Neuronal stem cell (in vitro differentiated cells): ENCODE data around the gene SMAD5. TPM values are rescaled to one million over a fixed set of nuclear protein-coding genes. Genes with fewer than 3 reads are reported as not detected.

Experiments
- DNase-seq: peaks from one replicate; pipeline ENCODE4 v3.0.0-alpha.2; 2013; ENCODE audit warnings: low spot score
- H2AFZ ChIP-seq: one replicate; pipeline ENCODE4 v1.6.1; 2013; ENCODE audit warnings: mild to moderate bottlenecking, low read length, inconsistent platforms
- H2AK5ac ChIP-seq: 2 replicates; pipeline ENCODE4 v1.6.1; 2013; ENCODE audit warnings: low read depth, mild to moderate bottlenecking, inconsistent platforms, low read length, moderate library complexity, mixed read lengths
- H2BK120ac ChIP-seq: 2 replicates; pipeline ENCODE4 v1.6.1; 2013; ENCODE audit warnings: low read depth, mild to moderate bottlenecking, inconsistent platforms, low read length, moderate library complexity, mixed read lengths
- H2BK12ac ChIP-seq: one replicate; pipeline ENCODE4 v1.6.1; 2013; ENCODE audit warnings: low read length, inconsistent platforms
- H2BK15ac ChIP-seq: 2 replicates; pipeline ENCODE4 v1.6.1; 2013; ENCODE audit warnings: mild to moderate bottlenecking, low read length, inconsistent platforms, mixed read lengths
- H2BK5ac ChIP-seq: one replicate; pipeline ENCODE4 v1.6.1; 2013; ENCODE audit warnings: inconsistent platforms, mild to moderate bottlenecking, low read length, moderate library complexity
- H3K14ac ChIP-seq: one replicate; pipeline ENCODE4 v1.6.1; 2013; ENCODE audit warnings: low read length, inconsistent platforms
- H3K18ac ChIP-seq: 2 replicates; pipeline ENCODE4 v1.6.1; 2013; ENCODE audit warnings: low read length, inconsistent platforms
- H3K23ac ChIP-seq: 2 replicates; pipeline ENCODE4 v1.6.1; 2013; ENCODE audit warnings: low read depth, mild to moderate bottlenecking, mixed read lengths, low read length, inconsistent platforms; ENCODE audit not compliant: poor library complexity
- H3K27ac ChIP-seq: replicated peaks from 3 replicates; pipeline ENCODE4 v1.5.1; 2013; ENCODE audit warnings: low read length, inconsistent platforms
- H3K27me3 ChIP-seq, 3 experiments: 2 replicates each; pipeline ENCODE4 v1.6.1; 2013; ENCODE audit warnings: low read length in 3 of 3, mild to moderate bottlenecking in 2 of 3, inconsistent platforms in 1 of 3, low read depth in 1 of 3, mixed read lengths in 1 of 3, moderate library complexity in 1 of 3; ENCODE audit not compliant: control insufficient read depth in 3 of 3, insufficient read depth in 3 of 3
- H3K36me3 ChIP-seq, 2 donors: replicated peaks in 1 of 2; 2 replicates each; pipeline ENCODE4 v1.6.1; 2013; ENCODE audit warnings: low read length in 2 of 2; ENCODE audit not compliant: control insufficient read depth in 2 of 2, insufficient read depth in 2 of 2
- H3K4ac ChIP-seq: 2 replicates; pipeline ENCODE4 v1.6.1; 2013; ENCODE audit warnings: inconsistent platforms, mild to moderate bottlenecking, low read length, moderate library complexity
- H3K4me1 ChIP-seq, 2 donors: 1 replicate in 1 of 2; 2 replicates in 1 of 2; pipeline ENCODE4 v1.6.1; 2013; ENCODE audit warnings: low read length in 2 of 2, low read depth in 1 of 2; ENCODE audit not compliant: control insufficient read depth in 2 of 2, insufficient read depth in 1 of 2
- H3K4me2 ChIP-seq: one replicate; pipeline ENCODE4 v1.6.1; 2013; ENCODE audit warnings: mild to moderate bottlenecking, low read length, inconsistent platforms; ENCODE audit not compliant: insufficient read depth, poor library complexity, severe bottlenecking
- H3K4me3 ChIP-seq, 2 donors: 2 replicates each; pipeline ENCODE4 v1.5.1; 2013; ENCODE audit warnings: low read length in 2 of 2, mild to moderate bottlenecking in 2 of 2, inconsistent platforms in 1 of 2, moderate library complexity in 1 of 2
- H3K79me1 ChIP-seq: one replicate; pipeline ENCODE4 v1.6.1; 2013; ENCODE audit warnings: low read depth, mild to moderate bottlenecking, inconsistent platforms, low read length, moderate library complexity
- H3K9ac ChIP-seq: one replicate; pipeline ENCODE4 v1.6.1; 2013; ENCODE audit warnings: mild to moderate bottlenecking, low read depth, low read length, inconsistent platforms; ENCODE audit not compliant: poor library complexity
- H3K9me3 ChIP-seq, 2 donors: replicated peaks in 1 of 2; 2 replicates each; pipeline versions ENCODE3 to v1.6.1; 2013; ENCODE audit warnings: low read length in 2 of 2, mild to moderate bottlenecking in 2 of 2, inconsistent platforms in 1 of 2, low read depth in 1 of 2, mixed read lengths in 1 of 2, moderate library complexity in 1 of 2; ENCODE audit not compliant: control insufficient read depth in 2 of 2, insufficient read depth in 1 of 2
- H4K8ac ChIP-seq: one replicate; pipeline ENCODE4 v1.6.1; 2013; ENCODE audit warnings: low read depth, mild to moderate bottlenecking, inconsistent platforms, low read length, moderate library complexity
- H4K91ac ChIP-seq: one replicate; pipeline ENCODE4 v1.6.1; 2013; ENCODE audit warnings: low read length, low read depth, mild to moderate bottlenecking, inconsistent platforms; ENCODE audit not compliant: poor library complexity
- WGBS, 2 donors: extraction: QIAGEN DNeasy Blood & Tissue Kit; methylation state at CpG; one replicate each; pipeline ENCODE4 v1.1.7; 2013; ENCODE audit warnings: missing lambda C conversion rate in 2 of 2, mixed read lengths in 1 of 2; ENCODE audit not compliant: insufficient read length in 2 of 2, insufficient replicate concordance in 1 of 2; ENCODE audit errors: extremely low coverage in 2 of 2; 5-methylcytosine and 5-hydroxymethylcytosine counted together
- polyA plus RNA-seq, 2 experiments: library from polyadenylated mRNA; stranded (reverse); fragments of 200-250 nt; gene quantifications; one replicate each; pipeline ENCODE4 v1.2.3, GENCODE V29; 2013

The SMAD5 gene
- polyA plus RNA-seq (2013, experiment 1 of 2) = 29.6 TPM
- polyA plus RNA-seq (2013, experiment 2 of 2) = 30.0 TPM

DNA sequence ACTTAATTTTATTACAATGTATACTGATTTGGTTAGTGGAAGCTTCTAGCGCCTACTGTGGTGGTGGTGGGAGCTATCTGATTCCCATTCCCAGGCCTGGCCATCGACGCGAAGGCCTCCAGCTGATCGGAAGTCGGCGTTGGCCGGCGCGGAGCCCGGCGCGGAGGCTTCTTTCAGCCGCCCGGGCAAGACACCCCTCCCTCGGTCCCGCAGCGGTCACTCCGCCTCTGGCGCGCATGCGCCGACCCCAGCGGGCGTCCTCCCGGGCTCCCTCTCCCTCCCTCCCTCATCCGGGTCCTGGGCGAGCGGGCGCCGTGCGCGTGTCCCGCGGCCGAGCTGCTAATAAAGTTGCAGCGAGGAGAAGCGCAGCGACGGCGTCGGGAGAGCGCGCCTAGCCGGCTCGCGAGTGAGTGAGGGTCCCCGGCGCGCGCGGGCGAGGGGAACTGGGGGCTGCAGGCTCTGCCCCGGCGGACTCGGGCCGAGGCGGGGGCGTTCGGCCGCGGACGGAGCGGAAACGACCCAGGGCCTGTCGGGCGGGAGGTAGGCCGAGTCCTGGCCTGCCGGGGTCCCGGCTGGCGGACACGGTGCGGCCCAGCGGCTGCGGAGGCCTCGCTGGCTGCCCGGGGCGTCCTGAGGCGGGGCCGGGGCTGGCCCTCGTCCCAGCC is at the start of gene SMAD5:
SMAD5 (plus strand) TSS at position 289 of the 665 bp plus-strand sequence. CDS start 20,916 bp downstream, outside the sequence.
- H3K4me1 ChIP-seq = peaks cover 2 to 5% of the 10 kb centered on the region in 2 donors
- no peak within 1 kb of the TSS for H2BK120ac ChIP-seq
- H3K4me3 ChIP-seq = peak within 1 kb of the TSS; percentile 93 to 95
- H3K4me2 ChIP-seq = peak within 1 kb of the TSS; percentile 60
- peak within 1 kb of the TSS; percentile 98 for H3K18ac ChIP-seq
- no peak within 1 kb of the TSS for H3K14ac ChIP-seq
- peak within 1 kb of the TSS; percentile 19 for H2BK5ac ChIP-seq
- H3K79me1 ChIP-seq = no peaks in the 10 kb centered on the region
- peaks cover 0 to 4% (median 0%) of the 10 kb centered on the region in 3 experiments for H3K27me3 ChIP-seq
- peak within 1 kb of the TSS; percentile 54 for H3K4ac ChIP-seq
- no peak within 1 kb of the TSS for H2BK15ac ChIP-seq
- H2AFZ ChIP-seq = peak within 1 kb of the TSS; percentile 90
- peaks cover 0 to 18% of the 10 kb centered on the region in 2 donors for H3K36me3 ChIP-seq
- no CpG with 5 or more reads among the region's 81 CpGs for WGBS, 2 donors
- peak within 1 kb of the TSS; percentile 66 for H3K27ac ChIP-seq
- peak; percentile 97 for DNase-seq
- H3K9me3 ChIP-seq = peaks cover 0 to 8% of the 10 kb centered on the region in 2 donors
- peak within 1 kb of the TSS; percentile 82 for H2AK5ac ChIP-seq
- no peak within 1 kb of the TSS for H4K91ac ChIP-seq
- peak within 1 kb of the TSS; percentile 95 for H3K9ac ChIP-seq
- no peak within 1 kb of the TSS for H4K8ac ChIP-seq
- peak within 1 kb of the TSS; percentile 83 for H3K23ac ChIP-seq
- no peak within 1 kb of the TSS for H2BK12ac ChIP-seq

- Histone ChIP-seq H3K4me2 (no peak overlapping the region), H2BK120ac (no peak overlapping the region), H2BK12ac (no peak overlapping the region), H3K14ac (no peak overlapping the region), H2AK5ac (no peak overlapping the region), H3K4me1 (peaks cover 0 to 1% of the 10 kb centered on the region in 2 donors), H4K91ac (no peak overlapping the region), H2BK15ac (no peak overlapping the region), H3K9me3 (no peaks in the 10 kb centered on the region), H3K4me3 (no peak overlapping the region), H3K79me1 (no peaks in the 10 kb centered on the region), H3K4ac (no peak overlapping the region), H3K27me3 (peaks cover 0 to 16% (median 0%) of the 10 kb centered on the region in 3 experiments), H3K23ac (no peak overlapping the region), H3K36me3 (no peaks in the 10 kb centered on the region), H3K18ac (no peak overlapping the region), H3K9ac (no peak overlapping the region), H2AFZ (no peak overlapping the region), H3K27ac (no peak overlapping the region), H2BK5ac (no peak overlapping the region), H4K8ac (no peak overlapping the region)
- no CpG with 5 or more reads among the region's 1 CpG for WGBS, 2 donors
- no peak for DNase-seq
These were observed 47.9 kb upstream of the SMAD5 start for GRCh38 chr5:136084698-136085097.

GRCh38 chr5:136086783-136087566 is 45.7 kb upstream of the SMAD5 start:
- Histone ChIP-seq H3K23ac (no peak overlapping the region), H3K4me2 (no peak overlapping the region), H3K9ac (no peak overlapping the region), H3K36me3 (no peaks in the 10 kb centered on the region), H4K91ac (no peak overlapping the region), H3K4ac (no peak overlapping the region), H2AK5ac (no peak overlapping the region), H3K27me3 (peaks cover 0 to 22% (median 0%) of the 10 kb centered on the region in 3 experiments), H2BK5ac (no peak overlapping the region), H2BK120ac (no peak overlapping the region), H3K4me1 (peaks cover 0 to 1% of the 10 kb centered on the region in 2 donors), H4K8ac (no peak overlapping the region), H2BK15ac (no peak overlapping the region), H3K9me3 (no peaks in the 10 kb centered on the region), H3K27ac (no peak overlapping the region), H3K14ac (no peak overlapping the region), H2AFZ (no peak overlapping the region), H3K18ac (no peak overlapping the region), H3K79me1 (no peaks in the 10 kb centered on the region), H2BK12ac (no peak overlapping the region), H3K4me3 (no peak overlapping the region)
- WGBS, 2 donors = no CpG with 5 or more reads among the region's 5 CpGs
- no peak for DNase-seq
